ENCODE results near the gene ATF6.

GRCh38 chr1:161781995-161782394 is 15.9 kb downstream of the ATF6 start:
- TF ChIP-seq POLR2A (IDR thresholded peaks at IDR 0.05; ENCODE audit: low read depth, low read length) (no peak), POU2F2 (IDR thresholded peaks at IDR 0.05; ENCODE audit: low read depth, low read length) (no peak), POLR2AphosphoS5 (IDR thresholded peaks at IDR 0.05; ENCODE audit: low read depth, low read length) (no peak), TAF1 (IDR thresholded peaks at IDR 0.05; ENCODE audit: low read depth, low read length) (no peak)

All from GM12891 (cell line).